H1 (cell line): ENCODE data around the gene LHB. TPM values are rescaled to one million over a fixed set of nuclear protein-coding genes. Genes with fewer than 3 reads are reported as not detected.

Experiments
- CTCF ChIA-PET: fragments of 300-600 bp; sonication (Branson Sonifier 250); formaldehyde crosslinking; loops from one replicate; lab custom pipeline; 2021; ENCODE audit not compliant: partially characterized antibody; lab: Charles Lee
- POLR2A ChIA-PET: fragments of 300-600 bp; sonication (Branson Sonifier 250); formaldehyde crosslinking; loops from one replicate; lab custom pipeline; 2021; ENCODE audit warnings: inconsistent platforms; ENCODE audit not compliant: partially characterized antibody; lab: Charles Lee
- DNase-seq, 2 experiments: peaks; one replicate each; pipeline versions ENCODE4 v3.0.0 to v3.0.0-alpha.2; 2010 to 2022; ENCODE audit warnings: low spot score in 2 of 2, low read depth in 1 of 2, mixed read lengths in 1 of 2
- FAIRE-seq: peaks from 2 replicates; lab custom pipeline; 2011; peaks lifted over from hg19 to GRCh38; lab: Jason Lieb, UNC
- H2AFZ ChIP-seq: 2 replicates; pipeline ENCODE4 v1.8.1; 2012; ENCODE audit warnings: low read length, inconsistent platforms
- H2AK5ac ChIP-seq: 2 replicates; pipeline ENCODE4 v1.6.1; 2013; ENCODE audit warnings: low read depth, low read length
- H2BK120ac ChIP-seq: replicated peaks from 2 replicates; pipeline ENCODE3; 2013; ENCODE audit warnings: low read depth, low read length, inconsistent platforms
- H2BK12ac ChIP-seq: 2 replicates; pipeline ENCODE4 v1.6.1; 2013; ENCODE audit warnings: low read depth, low read length
- H2BK15ac ChIP-seq: 2 replicates; pipeline ENCODE4 v1.6.1; 2013; ENCODE audit warnings: low read length
- H2BK20ac ChIP-seq: 2 replicates; pipeline ENCODE4 v1.6.1; 2013; ENCODE audit warnings: low read length
- H2BK5ac ChIP-seq: 2 replicates; pipeline ENCODE4 v1.6.1; 2013; ENCODE audit warnings: low read depth, low read length
- H3K14ac ChIP-seq: 2 replicates; pipeline ENCODE4 v1.6.1; 2013; ENCODE audit warnings: inconsistent platforms; ENCODE audit not compliant: insufficient read length
- H3K18ac ChIP-seq: 2 replicates; pipeline ENCODE4 v1.6.1; 2013; ENCODE audit warnings: low read length; ENCODE audit errors: extremely low read depth
- H3K23ac ChIP-seq: 2 replicates; pipeline ENCODE4 v1.6.1; 2013; ENCODE audit warnings: inconsistent platforms; ENCODE audit not compliant: insufficient read length
- H3K23me2 ChIP-seq: 2 replicates; pipeline ENCODE4 v1.6.1; 2013; ENCODE audit warnings: low read depth, low read length
- H3K27ac ChIP-seq: 2 replicates; pipeline ENCODE4 v1.6.1; 2011; ENCODE audit warnings: low read depth, low read length, inconsistent platforms
- H3K27me3 ChIP-seq, 4 experiments: replicated peaks in 1 of 4; 1 replicate in 1 of 4; 2 replicates in 3 of 4; pipeline versions ENCODE4 v1.6.1 to v1.8.1; 2011 to 2013; ENCODE audit warnings: low read length in 3 of 4, mild to moderate bottlenecking in 3 of 4, inconsistent platforms in 2 of 4, mixed read lengths in 2 of 4, moderate library complexity in 1 of 4; ENCODE audit not compliant: control insufficient read depth in 3 of 4, insufficient read depth in 3 of 4; ENCODE audit errors: extremely low read depth in 1 of 4
- H3K36me3 ChIP-seq, 4 experiments: 2 replicates each; pipeline versions ENCODE4 v1.6.1 to v1.8.1; 2011 to 2013; ENCODE audit warnings: mild to moderate bottlenecking in 4 of 4, low read length in 3 of 4, moderate library complexity in 2 of 4, control low read depth in 1 of 4, inconsistent platforms in 1 of 4; ENCODE audit not compliant: insufficient read depth in 4 of 4, control insufficient read depth in 2 of 4
- H3K4ac ChIP-seq: replicated peaks from 2 replicates; pipeline ENCODE3; 2013; ENCODE audit warnings: low read length, low read depth, mixed read lengths, inconsistent platforms; ENCODE audit not compliant: insufficient read length
- H3K4me1 ChIP-seq, 4 experiments: replicated peaks in 1 of 4; 1 replicate in 1 of 4; 2 replicates in 3 of 4; pipeline versions ENCODE4 v1.6.1 to v1.8.1; 2011 to 2013; ENCODE audit warnings: low read length in 3 of 4, inconsistent platforms in 2 of 4, mixed read lengths in 1 of 4; ENCODE audit not compliant: insufficient read depth in 4 of 4, control insufficient read depth in 3 of 4
- H3K4me2 ChIP-seq, 2 experiments: 2 replicates each; pipeline versions ENCODE4 v1.6.1 to v1.8.1; 2011 to 2013; ENCODE audit warnings: low read depth in 2 of 2, low read length in 2 of 2, control low read depth in 1 of 2, inconsistent platforms in 1 of 2, mild to moderate bottlenecking in 1 of 2; ENCODE audit not compliant: insufficient read depth in 1 of 2
- H3K4me3 ChIP-seq, 4 experiments: fragments of 200-600, 300-600 bp in 1 of 4; sonication (generic), shearing (Covaris generic), sonication (Bioruptor Twin) in 1 of 4; 2 replicates each; pipeline versions ENCODE4 v1.5.1 to v1.8.1; 2011 to 2016; ENCODE audit warnings: low read length in 4 of 4, low read depth in 3 of 4, control low read depth in 2 of 4, inconsistent platforms in 2 of 4, mild to moderate bottlenecking in 2 of 4, mixed read lengths in 1 of 4, moderate library complexity in 1 of 4; ENCODE audit not compliant: insufficient read depth in 2 of 4; ENCODE audit errors: extremely low read depth in 1 of 4
- H3K56ac ChIP-seq: replicated peaks from 2 replicates; pipeline ENCODE3; 2013; ENCODE audit warnings: low read depth, mild to moderate bottlenecking, mixed read lengths, low read length, inconsistent platforms; ENCODE audit not compliant: insufficient read length
- H3K79me1 ChIP-seq: 2 replicates; pipeline ENCODE4 v1.6.1; 2013; ENCODE audit warnings: low read depth, low read length, control low read depth
- H3K79me2 ChIP-seq, 2 experiments: 2 replicates each; pipeline versions ENCODE4 v1.6.1 to v1.8.1; 2012 to 2013; ENCODE audit warnings: low read length in 2 of 2, mild to moderate bottlenecking in 2 of 2, inconsistent platforms in 1 of 2; ENCODE audit not compliant: insufficient read depth in 2 of 2, control insufficient read depth in 1 of 2
- H3K9ac ChIP-seq, 4 experiments: replicated peaks in 1 of 4; 1 replicate in 1 of 4; 2 replicates in 3 of 4; pipeline versions ENCODE4 v1.6.1 to v1.8.1; 2011 to 2013; ENCODE audit warnings: low read depth in 3 of 4, low read length in 3 of 4, control low read depth in 2 of 4, mild to moderate bottlenecking in 2 of 4, moderate library complexity in 2 of 4, inconsistent platforms in 1 of 4; ENCODE audit errors: extremely low read depth in 1 of 4
- H3K9me3 ChIP-seq, 2 experiments: 2 replicates each; pipeline versions ENCODE4 v1.6.1 to v1.8.1; 2012 to 2013; ENCODE audit warnings: mild to moderate bottlenecking in 2 of 2, moderate library complexity in 2 of 2, control low read depth in 1 of 2, inconsistent platforms in 1 of 2, low read depth in 1 of 2, low read length in 1 of 2, mixed read lengths in 1 of 2; ENCODE audit not compliant: insufficient read depth in 2 of 2
- H4K20me1 ChIP-seq, 2 experiments: replicated peaks in 1 of 2; 2 replicates each; pipeline versions ENCODE3 to v1.8.1; 2011 to 2013; ENCODE audit warnings: inconsistent platforms in 2 of 2, low read length in 2 of 2, mild to moderate bottlenecking in 1 of 2; ENCODE audit not compliant: insufficient read depth in 2 of 2, control insufficient read depth in 1 of 2
- H4K5ac ChIP-seq: 2 replicates; pipeline ENCODE4 v1.6.1; 2013; ENCODE audit warnings: low read length, low read depth, mixed read lengths, inconsistent platforms; ENCODE audit not compliant: insufficient read length
- H4K8ac ChIP-seq: 2 replicates; pipeline ENCODE4 v1.8.0; 2013; ENCODE audit warnings: mild to moderate bottlenecking, moderate library complexity, low read length, inconsistent platforms; ENCODE audit not compliant: insufficient read depth; ENCODE audit errors: extremely low read depth
- H4K91ac ChIP-seq: replicated peaks from 2 replicates; pipeline ENCODE3; 2013; ENCODE audit warnings: low read length, mixed read lengths, inconsistent platforms; ENCODE audit not compliant: insufficient read length
- BRCA1 ChIP-seq: IDR thresholded peaks from 2 replicates; pipeline ENCODE4 v1.6.1; 2012; ENCODE audit warnings: low read depth, low read length, improper control_type of control experiment
- CREB1 ChIP-seq: IDR thresholded peaks from 2 replicates; pipeline ENCODE4 v1.6.1; 2012; ENCODE audit warnings: inconsistent platforms
- KDM5A ChIP-seq: fragments of 200-600 bp; IDR thresholded peaks from 2 replicates; pipeline ENCODE4 v1.7.1; 2012; ENCODE audit warnings: mild to moderate bottlenecking, low read length, inconsistent platforms, mixed read lengths
- RFX5 ChIP-seq: IDR thresholded peaks from 2 replicates; pipeline ENCODE4 v1.6.1; 2011; ENCODE audit warnings: low read depth, low read length, improper control_type of control experiment, borderline replicate concordance
- RNF2 ChIP-seq: fragments of 200-900, 300-1000 bp; sonication (generic); IDR thresholded peaks from 2 replicates; pipeline ENCODE4 v1.7.1; 2016; ENCODE audit warnings: borderline replicate concordance, low read depth, mild to moderate bottlenecking, antibody characterized with exemption, low read length; ENCODE audit not compliant: poor library complexity, severe bottlenecking; ENCODE audit errors: missing control alignments
- SAP30 ChIP-seq: fragments of 300-600 bp; sonication (generic); IDR thresholded peaks from 2 replicates; pipeline ENCODE4 v1.7.1; 2012; ENCODE audit warnings: low read length, moderate library complexity, mild to moderate bottlenecking, inconsistent platforms; ENCODE audit not compliant: insufficient read depth, insufficient replicate concordance
- SIN3A ChIP-seq, 2 experiments: IDR thresholded peaks in 1 of 2; conservative IDR thresholded peaks in 1 of 2; 2 replicates each; pipeline ENCODE4 v1.6.1; 2011 to 2012; ENCODE audit warnings: low read length in 2 of 2, improper control_type of control experiment in 1 of 2, low read depth in 1 of 2, mild to moderate bottlenecking in 1 of 2
- SIX5 ChIP-seq: IDR thresholded peaks from 2 replicates; pipeline ENCODE4 v1.6.1; 2011; ENCODE audit warnings: mild to moderate bottlenecking, low read depth, low read length
- WGBS, 2 experiments: shearing (Covaris generic) in 1 of 2; methylation state at CpG; one replicate each; pipeline versions ENCODE4 v1.1.6 to v1.1.7; 2013 to 2015; ENCODE audit warnings: low lambda C conversion rate in 2 of 2, mixed read lengths in 2 of 2, inconsistent platforms in 1 of 2, low coverage in 1 of 2, missing lambda C conversion rate in 1 of 2; ENCODE audit not compliant: insufficient replicate concordance in 2 of 2, insufficient coverage in 1 of 2, insufficient read length in 1 of 2; ENCODE audit errors: extremely low coverage in 1 of 2, missing lambda C conversion rate in 1 of 2; 5-methylcytosine and 5-hydroxymethylcytosine counted together
- polyA plus RNA-seq, 7 experiments: library from polyadenylated mRNA; depleted of rRNA in 3 of 7; stranded (reverse) in 5 of 7; unstranded in 2 of 7; fragments of >200 nt in 5 of 7; fragments of 200-250 nt in 2 of 7; gene quantifications; 1 replicate in 5 of 7; 2 replicates in 1 of 7; 4 replicates in 1 of 7; pipeline versions ENCODE4 v1.2.1 to v1.2.3, GENCODE V29; 2011 to 2013; ENCODE audit warnings: missing spikeins in 2 of 7, mixed read lengths in 2 of 7
- total RNA-seq: library from RNA; stranded (reverse); fragmentation: NEBNext Ultra II Directional; extraction: Animal tissue kit (Norgen Biotek cat#: 25700); gene quantifications from 2 replicates; pipeline ENCODE4 v1.2.1, GENCODE V29; 2021
- TF ChIP-seq, protein P1 (sequence below): IDR thresholded peaks from 2 replicates; pipeline ENCODE4 v1.6.1; 2011; ENCODE audit warnings: low read depth, mild to moderate bottlenecking, low read length; ENCODE audit not compliant: insufficient read depth

Gene LHB
- total and polyA plus RNA-seq, 2 of the 8 experiments (the other 6 are each of a cell fraction or from before 2014, with no cell fraction given) = 0.53 TPM; not detected in 1

DNA sequence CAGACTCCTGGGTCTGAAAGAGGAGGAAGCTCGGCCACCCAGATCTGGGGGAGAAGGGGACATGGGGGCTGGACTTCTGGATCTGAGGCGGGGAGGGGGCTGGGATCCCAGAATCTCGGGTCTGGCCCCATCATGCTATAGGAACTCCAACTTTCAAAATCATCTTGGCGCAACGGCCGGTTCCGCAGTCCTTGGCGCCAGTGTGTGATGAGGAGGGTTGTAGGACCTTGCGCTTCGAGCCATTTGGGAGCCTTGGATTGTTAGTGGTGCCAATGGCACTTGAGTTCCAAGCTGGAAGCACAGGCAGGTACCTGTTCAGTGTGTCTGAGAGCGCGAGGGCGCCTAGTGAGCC is 22.9 kb downstream of the LHB start:
- H3K9me3 ChIP-seq = no peaks in the 10 kb centered on the region
- H2BK15ac ChIP-seq = no peak overlapping the region
- H4K5ac ChIP-seq = peak overlapping the region; percentile 29
- 8% methylated on average over 12 of the region's 13 CpGs; no CpG with 5 or more reads in 1 of the 2 experiments for WGBS, 2 experiments
- no peak overlapping the region for H3K18ac ChIP-seq
- H2AK5ac ChIP-seq = no peak overlapping the region
- peaks cover 11 to 33% of the 10 kb centered on the region in 2 experiments; a peak in 3 of 4 replicates for H3K79me2 ChIP-seq
- H2AFZ ChIP-seq = no peak overlapping the region
- H3K9ac ChIP-seq = peak overlapping the region; percentile 31 to 90 (median 74)
- H2BK120ac ChIP-seq = no peak overlapping the region
- CTCF ChIA-PET = interaction anchor here (0.6 to 2.6 kb wide), 25 partner anchors 15 to 289 kb away, joined by 3 to 19 read pairs (median 3); partner anchors contain the start of gene NUCB1
- no peak for DNase-seq
- H3K56ac ChIP-seq = no peak overlapping the region
- peaks cover 0 to 3% (median 0%) of the 10 kb centered on the region in 4 experiments; a peak in 2 of 7 replicates for H3K4me1 ChIP-seq
- peak; percentile 48; the same call in 1 of the 2 replicates for TF ChIP-seq KDM5A
- TF ChIP-seq RNF2 = no peak
- peak; percentile 45 for TF ChIP-seq SAP30
- TF ChIP-seq, protein P1, sequence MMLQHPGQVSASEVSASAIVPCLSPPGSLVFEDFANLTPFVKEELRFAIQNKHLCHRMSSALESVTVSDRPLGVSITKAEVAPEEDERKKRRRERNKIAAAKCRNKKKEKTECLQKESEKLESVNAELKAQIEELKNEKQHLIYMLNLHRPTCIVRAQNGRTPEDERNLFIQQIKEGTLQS = no peak
- TF ChIP-seq SIX5 = no peak
- no peak for TF ChIP-seq BRCA1
- TF ChIP-seq RFX5 = no peak
- 0 out of 4 replicates have a peak, but pooled peaks of 1 of the 2 experiments have one; percentile 6 for TF ChIP-seq SIN3A (conservative IDR thresholded peaks at IDR 0.05 in 1 of 2, IDR thresholded peaks at IDR 0.05 in 1 of 2; ENCODE audit: low read depth in 1 of 2, low read length in 2 of 2)
- TF ChIP-seq CREB1 = no peak
- POLR2A ChIA-PET = interaction anchor here (0.6 to 4.4 kb wide), 11 partner anchors 17 to 925 kb away, joined by 3 to 37 read pairs (median 3); partner anchors contain the start of genes FTL and PPP1R15A
- no peak for FAIRE-seq
- no peak overlapping the region for H3K23ac ChIP-seq
- no peak overlapping the region for H4K91ac ChIP-seq
- H3K36me3 ChIP-seq = peaks cover 0 to 6% (median 0%) of the 10 kb centered on the region in 4 experiments; a peak in 1 of 8 replicates
- H3K4me3 ChIP-seq = peak overlapping the region; percentile 74 to 97 (median 92)
- H4K8ac ChIP-seq = no peak overlapping the region; the same call in 1 of the 2 replicates
- peaks cover under 1 to 12% of the 10 kb centered on the region in 2 experiments for H4K20me1 ChIP-seq
- no peak overlapping the region for H3K4ac ChIP-seq
- H3K79me1 ChIP-seq = peaks cover 15% of the 10 kb centered on the region
- no peak overlapping the region for H2BK20ac ChIP-seq
- H2BK5ac ChIP-seq = no peak overlapping the region
- H3K27ac ChIP-seq = peak overlapping the region; percentile 28; the same call in 1 of the 2 replicates
- H3K27me3 ChIP-seq = no peaks in the 10 kb centered on the region
- no peak overlapping the region for H2BK12ac ChIP-seq
- H3K14ac ChIP-seq = no peak overlapping the region
- H3K23me2 ChIP-seq = peaks cover 8% of the 10 kb centered on the region; the same call in 1 of the 2 replicates
- H3K4me2 ChIP-seq = peak overlapping the region; percentile 91 to 97
